ENCODE measurements around the gene LINC00632.
A peak's percentile ranks its signal among the peaks of the same experiment; 100 is the strongest.
"Not testable (repeated sequence)": the region's sequence is repeated elsewhere in the genome, so short reads cannot be mapped to it uniquely, and the experiment has no call there.

The LINC00632 gene

DNA sequence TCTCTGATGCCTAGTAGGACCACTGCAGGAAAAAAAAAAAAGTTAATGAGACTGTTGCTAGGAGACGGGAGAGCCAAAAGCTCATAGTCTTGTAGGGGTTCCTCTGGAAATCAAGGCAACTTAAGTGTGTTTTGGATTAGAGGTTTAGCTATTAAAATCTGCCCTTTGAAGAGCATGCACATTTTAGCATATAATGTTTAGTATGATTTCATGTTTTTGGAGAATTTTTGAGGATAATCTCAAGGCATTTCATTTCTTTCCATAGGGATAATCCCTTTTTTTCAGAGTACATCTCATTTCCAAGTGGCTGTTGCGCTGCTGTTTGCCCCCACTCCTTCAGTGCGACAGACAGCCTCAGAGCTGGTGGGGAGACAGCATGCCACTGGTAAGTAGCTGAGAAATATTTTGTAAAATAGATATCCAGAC, at the start of gene LINC00632:
Gene LINC00632 (plus strand): TSS at position 339 of the 426 bp plus-strand sequence.
- DNase-seq (ENCODE audit: low read depth, low spot score): no peak

DNA sequence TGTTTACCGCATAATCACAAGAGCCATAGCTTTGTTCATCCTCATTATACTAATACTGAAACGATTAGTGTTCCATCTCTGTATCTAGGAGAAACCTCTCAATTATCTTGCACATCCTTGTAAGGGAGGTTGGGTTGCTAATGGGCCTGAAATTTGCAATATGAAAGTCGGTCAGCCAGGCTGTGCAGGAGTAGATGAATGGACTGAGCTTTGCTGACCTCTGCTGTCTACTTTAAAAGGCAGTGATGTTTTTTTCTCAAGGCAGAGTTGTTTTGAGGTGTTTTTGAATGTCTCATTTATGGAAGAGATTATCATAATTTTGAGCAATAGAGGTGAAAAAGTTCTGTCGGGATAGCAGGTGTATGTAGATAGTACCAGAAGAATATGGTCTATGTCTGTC, 47.9 kb upstream of the LINC00632 start:
- DNase-seq (ENCODE audit: low read depth, low spot score): no peak

DNA sequence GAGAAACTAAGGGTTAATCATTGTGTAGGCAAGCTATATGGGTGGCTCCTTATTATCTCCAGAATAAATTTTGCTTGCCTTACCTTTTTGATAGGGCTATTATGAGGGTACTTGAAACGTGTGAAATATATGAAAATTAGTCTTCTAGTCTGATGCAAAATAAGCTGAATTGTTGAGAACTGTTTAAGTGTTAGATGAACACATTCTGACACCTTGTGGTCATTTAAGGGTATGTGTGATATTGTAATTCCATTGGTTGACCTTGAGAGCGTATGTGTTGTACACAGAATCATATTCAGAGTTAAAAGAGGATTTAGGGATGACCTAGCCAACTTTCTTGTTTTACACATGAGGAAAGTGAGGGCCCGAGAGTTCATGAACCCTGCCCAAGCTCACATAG, 44.6 kb upstream of the LINC00632 start:
- no peak for DNase-seq (ENCODE audit: low read depth, low spot score)

GRCh38 chrX:140672840-140673731, 36.5 kb upstream of the LINC00632 start:
- no peak for DNase-seq (ENCODE audit: low read depth, low spot score)

DNA sequence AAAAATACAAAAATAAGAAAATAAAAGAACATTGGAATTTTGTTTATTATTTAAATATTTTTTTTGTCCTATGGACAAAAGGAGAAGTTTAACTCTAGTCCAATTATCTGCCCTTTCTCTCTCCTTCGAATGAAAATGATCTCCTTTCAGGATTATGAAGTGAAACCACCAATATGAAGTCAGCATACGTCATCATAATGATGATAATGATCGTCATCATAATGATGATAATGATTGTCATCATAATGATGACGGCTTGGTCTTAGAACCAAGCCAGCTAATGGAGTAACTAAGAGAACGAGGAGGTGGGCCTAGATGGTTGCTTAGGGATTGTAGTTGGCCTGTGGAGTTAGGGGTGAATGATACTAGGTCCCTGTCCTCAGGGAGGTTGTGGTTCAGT, 21.9 kb upstream of the LINC00632 start:
- no peak for DNase-seq (ENCODE audit: low read depth, low spot score)

- not testable (repeated sequence) for DNase-seq (ENCODE audit: low read depth, low spot score)
These were observed 18.0 kb upstream of the LINC00632 start for GRCh38 chrX:140691596-140691995.

GRCh38 chrX:140697618-140698017, 11.9 kb upstream of the LINC00632 start:
- no peak for DNase-seq (ENCODE audit: low read depth, low spot score)

DNA sequence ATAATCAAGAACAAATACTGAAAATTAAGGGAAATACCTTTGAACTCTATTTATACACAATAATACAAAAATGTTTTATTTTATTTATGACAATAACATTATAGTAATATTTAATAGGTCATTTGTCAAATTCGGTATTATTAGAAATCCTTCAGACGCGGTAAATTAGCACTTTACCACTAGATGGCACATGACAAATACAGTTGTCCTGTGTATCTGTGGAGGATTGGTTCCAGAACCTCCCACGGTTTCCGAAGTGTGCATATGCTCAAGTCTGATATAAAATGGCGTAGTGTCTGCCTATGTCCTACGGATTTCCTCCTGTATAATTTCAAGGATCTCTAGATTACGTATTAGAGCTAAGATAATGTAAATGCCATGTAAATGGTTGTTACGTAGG, 8.1 kb upstream of the LINC00632 start:
- no peak for DNase-seq (ENCODE audit: low read depth, low spot score)

DNA sequence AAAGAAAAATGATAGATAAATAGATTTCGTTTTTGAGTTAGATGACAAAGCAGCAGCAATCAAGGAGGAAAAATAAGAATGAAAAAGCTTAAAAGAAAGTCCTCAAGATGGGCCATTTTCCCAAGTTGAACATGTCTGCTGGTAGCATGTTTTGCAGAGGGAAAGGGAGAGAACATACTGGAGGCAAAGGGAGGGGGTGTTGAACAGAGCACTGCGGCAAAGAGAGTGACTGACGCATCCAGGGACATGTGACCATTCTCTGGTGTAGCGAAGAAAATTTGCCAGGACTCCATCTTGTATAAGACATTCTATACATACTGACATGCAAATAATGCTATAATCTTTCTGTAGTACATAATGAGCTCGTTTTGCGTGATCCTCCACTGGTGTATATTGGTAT, 1.2 kb downstream of the LINC00632 start:
- no peak for DNase-seq (ENCODE audit: low read depth, low spot score)

- no peak for DNase-seq (ENCODE audit: low read depth, low spot score)
These were observed 2.3 kb downstream of the LINC00632 start for GRCh38 chrX:140711894-140712293.

- peak; percentile 23 for DNase-seq (ENCODE audit: low read depth, low spot score)
These were observed 3.0 kb downstream of the LINC00632 start for GRCh38 chrX:140712413-140713173.

GRCh38 chrX:140713174-140713539, 3.6 kb downstream of the LINC00632 start:
- no peak for DNase-seq (ENCODE audit: low read depth, low spot score)

GRCh38 chrX:140715787-140716186, 6.2 kb downstream of the LINC00632 start:
- no peak for DNase-seq (ENCODE audit: low read depth, low spot score)

DNA sequence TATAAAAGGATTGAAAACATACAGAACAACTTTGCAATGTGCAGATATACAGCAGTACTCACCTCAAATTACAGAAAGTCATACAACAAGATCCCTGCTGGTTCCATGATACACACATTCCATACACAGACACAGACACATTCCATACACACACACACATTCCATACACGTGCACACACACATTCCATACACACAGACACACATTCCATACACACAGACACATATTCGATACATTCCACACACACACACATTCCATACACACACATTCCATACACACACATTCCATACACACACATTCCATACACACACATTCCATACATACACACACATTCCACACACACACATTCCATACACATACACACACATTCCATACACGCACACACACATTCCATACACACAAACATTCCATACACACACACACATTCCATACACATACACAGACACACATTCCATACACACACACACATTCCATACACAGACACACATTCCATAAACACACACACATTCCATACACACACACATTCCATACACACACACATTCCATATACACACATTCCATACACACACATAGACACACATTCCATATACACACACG, 13.7 kb downstream of the LINC00632 start:
- DNase-seq (ENCODE audit: low read depth, low spot score): no peak

DNA sequence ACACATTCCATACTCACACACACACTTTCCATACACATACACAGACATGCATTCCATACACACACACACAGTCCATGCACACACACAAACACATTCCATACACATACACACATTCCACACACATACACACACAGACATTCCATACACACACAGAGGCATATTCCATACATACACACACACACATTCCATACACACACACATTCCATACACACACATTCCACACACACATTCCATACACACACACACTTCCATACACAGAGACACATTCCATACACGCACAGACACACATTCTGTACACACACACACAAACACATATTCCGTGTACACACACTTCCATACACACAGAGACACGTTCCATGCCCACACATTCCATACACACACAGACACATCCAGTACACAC, 14.8 kb downstream of the LINC00632 start:
- DNase-seq (ENCODE audit: low read depth, low spot score): no peak

DNA sequence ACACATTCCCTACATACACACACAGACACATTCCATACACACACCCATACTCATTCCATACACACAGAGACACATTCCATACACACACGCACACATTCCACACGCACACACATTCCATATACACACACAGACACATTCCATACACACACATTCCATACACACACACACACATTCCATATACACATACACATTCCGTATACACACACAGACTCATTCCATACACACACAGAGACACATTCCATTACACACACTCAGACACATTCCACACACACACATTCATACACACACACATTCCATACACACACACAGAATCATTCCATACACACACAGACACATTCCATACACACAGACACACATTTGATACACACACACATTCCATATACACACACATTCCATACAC, 15.2 kb downstream of the LINC00632 start:
- no peak for DNase-seq (ENCODE audit: low read depth, low spot score)

DNA sequence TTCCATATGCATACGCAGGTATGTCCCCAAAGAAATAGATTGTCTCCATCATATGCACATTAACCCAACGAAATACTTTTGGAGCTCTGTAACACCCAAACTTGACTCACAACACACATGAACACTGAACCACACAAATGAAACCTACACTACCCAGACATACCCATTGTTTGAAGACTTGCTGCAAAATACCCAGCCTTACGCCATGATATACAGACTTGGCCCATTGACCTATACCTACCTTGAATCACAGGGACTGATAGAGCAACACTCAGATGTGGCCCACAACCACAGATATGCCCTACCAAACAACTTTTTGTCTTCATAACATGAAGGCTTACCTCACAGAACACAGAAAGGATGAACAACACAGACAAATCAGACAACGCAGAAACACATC, 15.9 kb downstream of the LINC00632 start:
- DNase-seq (ENCODE audit: low read depth, low spot score): no peak

GRCh38 chrX:140733766-140734342, 24.3 kb downstream of the LINC00632 start:
- no peak for DNase-seq (ENCODE audit: low read depth, low spot score)

GRCh38 chrX:140744085-140744484, 34.5 kb downstream of the LINC00632 start:
- no peak for DNase-seq (ENCODE audit: low read depth, low spot score)

GRCh38 chrX:140756941-140757340, 47.4 kb downstream of the LINC00632 start:
- no peak for DNase-seq (ENCODE audit: low read depth, low spot score)

GRCh38 chrX:140762061-140762460, 52.5 kb downstream of the LINC00632 start:
- DNase-seq (ENCODE audit: low read depth, low spot score): no peak

- no peak for DNase-seq (ENCODE audit: low read depth, low spot score)
These were observed 54.9 kb downstream of the LINC00632 start for GRCh38 chrX:140764401-140764919.

Measured in smooth muscle cell of the brain vasculature (primary cell).